Prostate gland (tissue), 2 donors: ENCODE results near the gene CTH.

ENCODE experiments used
- CTCF ChIP-seq, 4 experiments: fragments of 200-600 bp in 2 of 4; fragments of 450-650 bp in 2 of 4; sonication (generic) in 2 of 4; IDR thresholded peaks; 1 replicate in 3 of 4; 2 replicates in 1 of 4; pipeline ENCODE4 v1.5.1; 2016 to 2019; ENCODE audit warnings: antibody characterized with exemption in 4 of 4, mild to moderate bottlenecking in 2 of 4, moderate library complexity in 2 of 4
- POLR2A ChIP-seq: fragments of 450-650 bp; IDR thresholded peaks from one replicate; pipeline ENCODE4 v1.6.1; 2016; ENCODE audit warnings: antibody characterized with exemption, mild to moderate bottlenecking
- POLR2AphosphoS5 ChIP-seq: sonication (generic); formaldehyde crosslinking; IDR thresholded peaks from one replicate; pipeline ENCODE4 v1.6.1; 2017; ENCODE audit warnings: antibody characterized with exemption

- TF ChIP-seq CTCF (IDR thresholded peaks at IDR 0.05), result no peak
- TF ChIP-seq POLR2AphosphoS5, result no peak
- TF ChIP-seq POLR2A, result no peak
Observed at GRCh38 chr1:70384542-70384941, 26.5 kb upstream of the CTH start.
